C1 segment of cervical spinal cord (tissue), 14 donors: Measurements from ENCODE around the gene FAM219B.
"Not testable (repeated sequence)": the region's sequence is repeated elsewhere in the genome, so short reads cannot be mapped to it uniquely, and the experiment has no call there.

Source experiments
- DNase-seq, 14 donors: peaks; one replicate each; lab custom pipeline; 2025; lab: John Stamatoyannopoulos, UW

The FAM219B gene

GRCh38 chr15:74903676-74904075 is 3.0 kb downstream of the FAM219B start:
- DNase-seq = no peak

GRCh38 chr15:74902295-74903075 is 4.2 kb downstream of the FAM219B start:
- no peak for DNase-seq

- DNase-seq = peak in 9 of 14 donors; percentile 5 to 37 (median 16)
Observed at GRCh38 chr15:74901612-74902063, 5.0 kb downstream of the FAM219B start.

GRCh38 chr15:74897300-74897701 is 9.3 kb downstream of the FAM219B start:
- DNase-seq = no peak

GRCh38 chr15:74896316-74896715 is 10.3 kb downstream of the FAM219B start:
- DNase-seq = no peak

GRCh38 chr15:74895830-74896229 is 10.8 kb downstream of the FAM219B start:
- DNase-seq = no peak

- not testable (repeated sequence) for DNase-seq
Observed at GRCh38 chr15:74894383-74894782, 12.3 kb downstream of the FAM219B start.

- DNase-seq = no peak
Observed at GRCh38 chr15:74893627-74894026, 13.0 kb downstream of the FAM219B start.

- no peak for DNase-seq
Observed at GRCh38 chr15:74892931-74893330, 13.7 kb downstream of the FAM219B start.

- DNase-seq = no peak
Observed at GRCh38 chr15:74892313-74892712, 14.3 kb downstream of the FAM219B start.

GRCh38 chr15:74891469-74891868 is 15.2 kb downstream of the FAM219B start:
- no peak for DNase-seq

GRCh38 chr15:74890665-74890960 is 16.0 kb downstream of the FAM219B start:
- no peak for DNase-seq

- peak; percentile 25 to 88 (median 80) for DNase-seq
Observed at GRCh38 chr15:74889883-74890664, 16.6 kb downstream of the FAM219B start, which contains the start of gene MPI. TSS of gene MPI (plus strand) at chr15:74890042. CDS start at chr15:74890074, 32 bp downstream.

GRCh38 chr15:74889390-74889882 is 17.2 kb downstream of the FAM219B start:
- DNase-seq = peak in 8 of 14 donors; percentile 49 to 86 (median 68)

GRCh38 chr15:74888716-74889115 is 17.9 kb downstream of the FAM219B start:
- DNase-seq = no peak

GRCh38 chr15:74887537-74888193 is 19.0 kb downstream of the FAM219B start:
- not testable (repeated sequence) for DNase-seq

GRCh38 chr15:74885461-74885860 is 21.2 kb downstream of the FAM219B start:
- no peak for DNase-seq

GRCh38 chr15:74884428-74885223 is 22.0 kb downstream of the FAM219B start:
- DNase-seq = no peak

- DNase-seq = no peak
Observed at GRCh38 chr15:74882528-74882927, 24.1 kb downstream of the FAM219B start.

GRCh38 chr15:74878273-74878672 is 28.4 kb downstream of the FAM219B start:
- DNase-seq = no peak

- peak in 2 of 14 donors; percentile 40 to 57 for DNase-seq
Observed at GRCh38 chr15:74873756-74874424, 32.8 kb downstream of the FAM219B start.
